ENCODE data around the gene UBE2L3. TPM values are rescaled to one million over a fixed set of nuclear protein-coding genes. Genes with fewer than 3 reads are reported as not detected.
A peak's percentile ranks its signal among the peaks of the same experiment; 100 is the strongest.

UBE2L3 gene
- total and polyA plus RNA-seq, 7 donors, result 36.1 to 87.2 (median 50.7) TPM

DNA sequence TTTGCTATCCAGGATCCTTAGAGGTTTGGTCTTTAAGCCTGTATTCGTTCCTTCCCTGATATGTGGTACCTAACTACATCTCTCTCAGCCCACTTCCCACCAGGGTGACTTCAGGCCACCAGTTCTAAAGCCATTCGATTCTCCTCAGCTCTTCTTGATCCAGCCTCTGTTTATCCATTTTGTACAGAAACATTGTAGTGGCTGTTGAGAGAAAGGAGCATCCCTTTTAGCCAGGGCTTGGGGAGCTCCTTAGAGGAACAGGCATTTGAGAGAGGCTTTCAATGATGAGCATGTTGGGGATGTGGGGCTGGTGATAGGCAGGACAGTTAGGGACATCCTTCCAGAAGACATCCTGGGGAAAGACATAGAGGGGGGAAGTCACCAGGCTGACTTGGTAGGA lies 17.9 kb downstream of the UBE2L3 start:
- intact Hi-C loops (cut with DNase I), result no loop called here
- no peaks in the 10 kb centered on the region for H3K27me3 ChIP-seq

DNA sequence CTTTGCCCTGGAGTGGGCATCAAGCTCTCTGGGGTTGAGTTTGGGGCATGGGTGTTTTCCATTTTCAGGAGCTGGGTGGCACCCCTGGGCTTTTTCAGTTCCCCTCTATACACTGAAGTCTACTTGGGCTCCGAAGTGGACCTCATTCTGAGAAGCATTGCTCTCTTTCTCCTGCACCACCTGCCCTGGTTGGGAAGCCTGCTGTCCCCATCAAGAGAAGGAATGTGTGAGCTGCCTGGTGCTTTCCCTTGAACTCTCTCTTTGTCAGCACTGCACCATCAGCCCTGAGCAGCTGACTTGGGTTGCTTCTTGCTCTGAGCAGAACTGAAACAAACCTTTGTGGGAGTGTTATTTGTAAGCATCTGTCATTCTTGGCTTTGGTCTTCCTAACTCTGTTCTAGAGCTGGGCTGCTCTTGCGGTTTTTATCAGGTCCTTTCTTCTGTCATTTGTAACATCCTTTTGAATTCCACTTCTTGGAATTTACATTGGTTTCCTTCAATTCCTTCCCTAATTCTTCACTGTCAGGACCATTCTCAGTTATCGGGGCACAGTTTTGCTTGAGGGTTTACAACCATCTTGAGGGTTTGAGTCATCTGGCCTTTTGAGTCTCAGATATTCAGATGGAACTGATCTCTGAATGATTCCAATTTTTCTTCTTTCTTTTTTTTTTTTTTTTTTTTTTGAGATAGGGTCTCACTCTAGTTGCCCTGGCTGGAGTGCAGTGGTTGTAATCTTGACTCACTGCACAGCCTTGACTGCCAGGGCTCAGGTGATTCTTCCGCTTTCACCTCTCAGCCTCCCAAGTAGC lies 20.5 kb downstream of the UBE2L3 start:
- no peak overlapping the region for H3K4me3 ChIP-seq
- H3K27me3 ChIP-seq, result no peaks in the 10 kb centered on the region
- DNase-seq, result no peak
- intact Hi-C loops (cut with DNase I), result no loop called here
- TF ChIP-seq POLR2AphosphoS5 (IDR thresholded peaks at IDR 0.05) (no peak), POLR2A (IDR thresholded peaks at IDR 0.05) (no peak), EP300 (IDR thresholded peaks at IDR 0.05) (no peak)
- TF ChIP-seq, protein P1, sequence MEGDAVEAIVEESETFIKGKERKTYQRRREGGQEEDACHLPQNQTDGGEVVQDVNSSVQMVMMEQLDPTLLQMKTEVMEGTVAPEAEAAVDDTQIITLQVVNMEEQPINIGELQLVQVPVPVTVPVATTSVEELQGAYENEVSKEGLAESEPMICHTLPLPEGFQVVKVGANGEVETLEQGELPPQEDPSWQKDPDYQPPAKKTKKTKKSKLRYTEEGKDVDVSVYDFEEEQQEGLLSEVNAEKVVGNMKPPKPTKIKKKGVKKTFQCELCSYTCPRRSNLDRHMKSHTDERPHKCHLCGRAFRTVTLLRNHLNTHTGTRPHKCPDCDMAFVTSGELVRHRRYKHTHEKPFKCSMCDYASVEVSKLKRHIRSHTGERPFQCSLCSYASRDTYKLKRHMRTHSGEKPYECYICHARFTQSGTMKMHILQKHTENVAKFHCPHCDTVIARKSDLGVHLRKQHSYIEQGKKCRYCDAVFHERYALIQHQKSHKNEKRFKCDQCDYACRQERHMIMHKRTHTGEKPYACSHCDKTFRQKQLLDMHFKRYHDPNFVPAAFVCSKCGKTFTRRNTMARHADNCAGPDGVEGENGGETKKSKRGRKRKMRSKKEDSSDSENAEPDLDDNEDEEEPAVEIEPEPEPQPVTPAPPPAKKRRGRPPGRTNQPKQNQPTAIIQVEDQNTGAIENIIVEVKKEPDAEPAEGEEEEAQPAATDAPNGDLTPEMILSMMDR (IDR thresholded peaks at IDR 0.05), result no peak
- peaks cover 0 to 57% (median 44%) of the 10 kb centered on the region in 4 donors for H3K4me1 ChIP-seq
- peaks cover 0 to 6% (median 3%) of the 10 kb centered on the region in 4 donors for H3K36me3 ChIP-seq
- 62 to 82% methylated on average over 4 of the region's 4 CpGs for WGBS, 2 donors
- no peaks in the 10 kb centered on the region for H3K9me3 ChIP-seq
- H3K27ac ChIP-seq, result peak overlapping the region in 1 of 4 donors; percentile 34

More for the DNA sequence above, 17.9 kb downstream of the UBE2L3 start:
- H3K27ac ChIP-seq, result no peak overlapping the region
- H3K36me3 ChIP-seq, result no peaks in the 10 kb centered on the region
- 83 to 93% methylated on average over 2 of the region's 2 CpGs for WGBS, 2 donors
- no peak overlapping the region for H3K4me3 ChIP-seq
- no peak for DNase-seq
- TF ChIP-seq EP300 (IDR thresholded peaks at IDR 0.05) (no peak), POLR2A (IDR thresholded peaks at IDR 0.05) (no peak), POLR2AphosphoS5 (IDR thresholded peaks at IDR 0.05) (no peak)
- TF ChIP-seq, protein P1 (IDR thresholded peaks at IDR 0.05), result no peak
- H3K9me3 ChIP-seq, result no peaks in the 10 kb centered on the region
- peaks cover 0 to 45% (median 38%) of the 10 kb centered on the region in 4 donors for H3K4me1 ChIP-seq

DNA sequence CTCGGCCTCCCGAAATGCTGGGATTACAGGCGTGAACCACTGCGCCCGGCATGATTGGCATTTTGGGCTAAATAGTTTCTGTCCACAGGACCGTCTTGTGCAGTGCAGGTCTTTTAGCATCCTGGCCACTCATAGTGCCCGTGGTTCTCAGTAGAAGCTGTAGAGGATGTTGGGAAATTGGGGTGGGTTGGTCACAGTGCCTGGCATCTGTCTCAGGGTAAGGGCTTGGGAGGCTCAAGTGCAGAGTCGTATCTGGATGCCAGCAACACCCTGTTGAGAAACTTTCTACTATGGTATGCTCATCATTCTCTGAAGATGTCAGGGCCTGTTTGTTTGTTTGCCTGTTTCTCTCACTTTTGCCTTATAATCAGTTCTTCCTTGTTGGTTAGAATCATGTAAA lies 21.9 kb downstream of the UBE2L3 start:
- Histone ChIP-seq H3K4me3 (no peak overlapping the region), H3K9me3 (no peaks in the 10 kb centered on the region), H3K4me1 (peaks cover 0 to 57% (median 43%) of the 10 kb centered on the region in 4 donors), H3K27me3 (no peaks in the 10 kb centered on the region), H3K36me3 (peaks cover 5 to 20% (median 17%) of the 10 kb centered on the region in 4 donors), H3K27ac (no peak overlapping the region)
- intact Hi-C loops (cut with DNase I), result no loop called here
- TF ChIP-seq EP300 (IDR thresholded peaks at IDR 0.05), result no peak
- TF ChIP-seq, protein P1 (IDR thresholded peaks at IDR 0.05), result no peak
- no peak for TF ChIP-seq POLR2AphosphoS5 (IDR thresholded peaks at IDR 0.05)
- no peak for TF ChIP-seq POLR2A (IDR thresholded peaks at IDR 0.05)
- no peak for DNase-seq
- WGBS, 2 donors, result 92 to 94% methylated on average over 8 of the region's 8 CpGs

DNA sequence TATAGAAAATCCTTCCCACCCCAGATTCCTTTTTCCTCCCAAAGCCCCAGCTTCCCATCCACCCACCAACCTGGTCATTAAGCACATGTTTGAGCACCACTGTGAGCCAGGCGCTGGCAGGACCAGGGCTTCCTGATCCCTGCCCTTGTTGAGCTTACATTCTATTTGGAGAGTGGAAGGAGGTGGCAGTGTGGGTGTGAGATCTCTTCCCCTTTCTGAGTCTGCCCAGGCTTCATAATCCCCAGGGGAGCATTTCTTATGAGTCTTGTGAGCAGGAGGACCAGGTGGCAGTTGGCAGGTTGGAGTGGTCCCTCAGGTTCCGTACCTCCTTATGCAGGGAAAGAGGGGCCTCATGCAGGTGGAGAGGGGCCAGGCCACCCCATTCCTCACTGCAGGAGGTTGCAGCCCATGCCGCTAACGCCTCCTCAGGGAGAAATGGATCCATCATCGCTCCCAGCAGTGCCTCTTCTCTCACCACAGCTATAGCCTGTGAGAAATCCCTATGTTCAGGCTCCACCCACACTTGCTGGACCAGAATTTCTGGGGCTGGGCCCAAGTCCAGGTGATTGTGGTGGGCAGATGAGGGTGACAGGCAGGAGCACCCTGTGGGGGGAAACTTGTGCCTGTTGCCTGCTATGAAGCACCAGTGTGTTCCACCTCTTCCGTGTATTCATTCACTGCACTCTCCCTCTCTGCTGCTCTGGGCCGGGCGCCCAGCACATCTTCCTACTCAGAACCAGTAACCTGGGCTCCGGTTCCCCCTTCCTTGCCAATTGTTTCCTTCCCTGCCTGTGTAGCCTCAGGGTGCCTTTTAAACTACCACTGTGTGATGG lies 23.5 kb downstream of the UBE2L3 start:
- DNase-seq, result no peak
- no peaks in the 10 kb centered on the region for H3K27me3 ChIP-seq
- peaks cover 5 to 37% (median 18%) of the 10 kb centered on the region in 4 donors for H3K36me3 ChIP-seq
- H3K4me3 ChIP-seq, result no peak overlapping the region
- TF ChIP-seq, protein P1 (IDR thresholded peaks at IDR 0.05), result no peak
- TF ChIP-seq EP300 (IDR thresholded peaks at IDR 0.05) (no peak), POLR2A (IDR thresholded peaks at IDR 0.05) (no peak), POLR2AphosphoS5 (IDR thresholded peaks at IDR 0.05) (no peak)
- H3K9me3 ChIP-seq, result no peaks in the 10 kb centered on the region
- WGBS, 2 donors, result 88 to 89% methylated on average over 9 of the region's 9 CpGs
- intact Hi-C loops (cut with DNase I), result no loop called here
- no peak overlapping the region for H3K27ac ChIP-seq
- peaks cover 0 to 65% (median 44%) of the 10 kb centered on the region in 4 donors for H3K4me1 ChIP-seq

Measured in sigmoid colon (tissue), 7 donors.